Astrocyte (in vitro differentiated cells and primary cell): ENCODE results near the gene ITGA1. TPM values are rescaled to one million over a fixed set of nuclear protein-coding genes. Genes with fewer than 3 reads are reported as not detected.

Experiments
- DNase-seq: peaks from one replicate; pipeline ENCODE4 v3.0.0-alpha.2; 2010; ENCODE audit warnings: low read depth
- FAIRE-seq: peaks from 2 replicates; lab custom pipeline; 2011; peaks lifted over from hg19 to GRCh38; lab: Jason Lieb, UNC
- H2AFZ ChIP-seq: 2 replicates; pipeline ENCODE4 v1.6.0; 2012; ENCODE audit warnings: low read depth, low read length, inconsistent platforms
- H3K27ac ChIP-seq: 2 replicates; pipeline ENCODE4 v1.5.1; 2011; ENCODE audit warnings: low read depth, low read length, inconsistent platforms
- H3K27me3 ChIP-seq: 2 replicates; pipeline ENCODE4 v1.6.0; 2011; ENCODE audit warnings: low read length, inconsistent platforms; ENCODE audit not compliant: insufficient read depth
- H3K36me3 ChIP-seq: 2 replicates; pipeline ENCODE4 v1.5.1; 2011; ENCODE audit warnings: low read length, inconsistent platforms; ENCODE audit not compliant: insufficient read depth
- H3K4me1 ChIP-seq: 2 replicates; pipeline ENCODE4 v1.5.1; 2011; ENCODE audit warnings: low read length, inconsistent platforms; ENCODE audit not compliant: insufficient read depth
- H3K4me2 ChIP-seq: 2 replicates; pipeline ENCODE4 v1.6.0; 2012; ENCODE audit warnings: low read length, inconsistent platforms
- H3K4me3 ChIP-seq: 2 replicates; pipeline ENCODE4 v1.5.1; 2011; ENCODE audit warnings: low read depth, mild to moderate bottlenecking, low read length, inconsistent platforms; ENCODE audit not compliant: insufficient read depth
- H3K79me2 ChIP-seq: 2 replicates; pipeline ENCODE4 v1.6.0; 2012; ENCODE audit warnings: mild to moderate bottlenecking, low read length, inconsistent platforms; ENCODE audit not compliant: insufficient read depth
- H3K9ac ChIP-seq: 2 replicates; pipeline ENCODE4 v1.6.0; 2012; ENCODE audit warnings: mild to moderate bottlenecking, low read length, inconsistent platforms
- H3K9me3 ChIP-seq: 2 replicates; pipeline ENCODE4 v1.5.1; 2012; ENCODE audit warnings: low read depth, mild to moderate bottlenecking, low read length, inconsistent platforms; ENCODE audit not compliant: insufficient read depth
- H4K20me1 ChIP-seq: 2 replicates; pipeline ENCODE4 v1.6.0; 2012; ENCODE audit warnings: low read length, inconsistent platforms; ENCODE audit not compliant: insufficient read depth
- H3K27ac Mint-ChIP-seq: one replicate; pipeline ENCODE4 v1.8.0; 2021; ENCODE audit warnings: mild to moderate bottlenecking, mixed read lengths; ENCODE audit not compliant: unreplicated experiment
- H3K27me3 Mint-ChIP-seq: one replicate; pipeline ENCODE4 v1.8.0; 2021; ENCODE audit warnings: low read depth, mixed read lengths; ENCODE audit not compliant: unreplicated experiment
- H3K36me3 Mint-ChIP-seq: one replicate; pipeline ENCODE4 v1.8.0; 2021; ENCODE audit warnings: low read depth, mixed read lengths; ENCODE audit not compliant: unreplicated experiment
- H3K4me1 Mint-ChIP-seq: one replicate; pipeline ENCODE4 v1.8.0; 2021; ENCODE audit warnings: low read depth, mixed read lengths; ENCODE audit not compliant: unreplicated experiment
- H3K4me3 Mint-ChIP-seq: one replicate; pipeline ENCODE4 v1.8.0; 2021; ENCODE audit warnings: mild to moderate bottlenecking, moderate library complexity, mixed read lengths; ENCODE audit not compliant: unreplicated experiment
- H3K9me3 Mint-ChIP-seq: one replicate; pipeline ENCODE4 v1.8.0; 2021; ENCODE audit warnings: mild to moderate bottlenecking, mixed read lengths; ENCODE audit not compliant: unreplicated experiment
- EZH2 ChIP-seq: IDR thresholded peaks from 2 replicates; pipeline ENCODE4 v1.6.1; 2012; ENCODE audit warnings: mild to moderate bottlenecking, low read length, inconsistent platforms; ENCODE audit not compliant: insufficient read depth
- total RNA-seq: library from RNA; stranded (reverse); gene quantifications from 2 replicates; pipeline ENCODE4 v1.2.1, GENCODE V29; 2021
- TF ChIP-seq, protein P1 (sequence below): IDR thresholded peaks from 2 replicates; pipeline ENCODE4 v1.5.1; 2011; ENCODE audit warnings: low read depth, mild to moderate bottlenecking, inconsistent platforms, low read length, moderate library complexity; ENCODE audit not compliant: insufficient read depth

Gene ITGA1
- total RNA-seq, 1 donor from 2014 or later: 73.7 TPM

DNA sequence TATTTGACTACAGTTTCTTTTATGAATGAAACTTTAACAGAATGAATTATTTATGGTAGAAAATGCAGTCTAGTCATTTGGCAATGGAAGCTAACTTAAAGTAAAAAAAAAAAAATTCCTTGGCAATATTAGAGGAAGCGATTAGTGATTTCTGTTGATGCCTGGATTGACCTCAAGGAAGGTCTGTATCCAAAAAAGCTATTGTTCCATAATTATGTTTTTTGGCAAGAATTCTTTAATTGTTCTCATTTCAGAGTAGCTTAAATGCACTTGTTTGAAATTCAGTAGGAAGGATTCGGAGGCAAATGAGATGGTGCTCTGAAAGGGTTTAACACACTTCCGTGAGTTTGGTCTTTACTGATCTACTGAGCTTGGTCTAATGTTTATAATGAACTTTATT lies 61.8 kb downstream of the ITGA1 start:
- FAIRE-seq: no peak

DNA sequence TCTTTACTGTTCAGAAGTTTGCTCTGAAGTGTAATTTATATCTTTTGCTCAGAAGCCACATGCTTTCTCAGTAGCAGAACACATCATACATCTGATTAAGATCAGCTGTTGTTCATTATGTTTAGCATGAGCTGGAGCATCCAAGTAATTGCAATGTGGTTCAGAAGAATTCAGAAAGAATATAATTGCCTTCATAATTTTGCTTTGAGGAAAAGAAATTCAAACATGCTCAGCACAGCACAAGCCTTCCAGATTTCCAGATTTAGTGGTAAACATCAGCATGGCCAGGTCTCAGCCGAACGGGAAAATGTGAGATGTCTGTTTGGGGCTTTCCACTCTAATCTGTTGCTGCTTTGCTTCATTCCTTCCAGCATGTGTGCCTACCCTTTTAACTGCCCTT lies 65.9 kb downstream of the ITGA1 start:
- no peak for FAIRE-seq
- Histone ChIP-seq H3K4me1 (peaks cover 14% of the 10 kb centered on the region), H2AFZ (no peak overlapping the region), H3K9me3 (no peaks in the 10 kb centered on the region), H3K79me2 (no peaks in the 10 kb centered on the region), H3K27ac (no peak overlapping the region), H3K27me3 (no peaks in the 10 kb centered on the region), H3K36me3 (no peaks in the 10 kb centered on the region), H3K4me2 (no peak overlapping the region), H3K9ac (no peak overlapping the region), H4K20me1 (no peaks in the 10 kb centered on the region), H3K4me3 (no peak overlapping the region)
- DNase-seq: no peak
- TF ChIP-seq EZH2: no peak
- TF ChIP-seq, protein P1, sequence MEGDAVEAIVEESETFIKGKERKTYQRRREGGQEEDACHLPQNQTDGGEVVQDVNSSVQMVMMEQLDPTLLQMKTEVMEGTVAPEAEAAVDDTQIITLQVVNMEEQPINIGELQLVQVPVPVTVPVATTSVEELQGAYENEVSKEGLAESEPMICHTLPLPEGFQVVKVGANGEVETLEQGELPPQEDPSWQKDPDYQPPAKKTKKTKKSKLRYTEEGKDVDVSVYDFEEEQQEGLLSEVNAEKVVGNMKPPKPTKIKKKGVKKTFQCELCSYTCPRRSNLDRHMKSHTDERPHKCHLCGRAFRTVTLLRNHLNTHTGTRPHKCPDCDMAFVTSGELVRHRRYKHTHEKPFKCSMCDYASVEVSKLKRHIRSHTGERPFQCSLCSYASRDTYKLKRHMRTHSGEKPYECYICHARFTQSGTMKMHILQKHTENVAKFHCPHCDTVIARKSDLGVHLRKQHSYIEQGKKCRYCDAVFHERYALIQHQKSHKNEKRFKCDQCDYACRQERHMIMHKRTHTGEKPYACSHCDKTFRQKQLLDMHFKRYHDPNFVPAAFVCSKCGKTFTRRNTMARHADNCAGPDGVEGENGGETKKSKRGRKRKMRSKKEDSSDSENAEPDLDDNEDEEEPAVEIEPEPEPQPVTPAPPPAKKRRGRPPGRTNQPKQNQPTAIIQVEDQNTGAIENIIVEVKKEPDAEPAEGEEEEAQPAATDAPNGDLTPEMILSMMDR: no peak
- H3K27ac Mint-ChIP-seq: no peak overlapping the region
- peaks cover 3% of the 10 kb centered on the region for H3K36me3 Mint-ChIP-seq
- H3K27me3 Mint-ChIP-seq: no peaks in the 10 kb centered on the region
- H3K4me3 Mint-ChIP-seq: no peak overlapping the region
- H3K4me1 Mint-ChIP-seq: peaks cover 3% of the 10 kb centered on the region
- no peaks in the 10 kb centered on the region for H3K9me3 Mint-ChIP-seq

More for the DNA sequence above, 61.8 kb downstream of the ITGA1 start:
- Histone ChIP-seq H3K36me3 (no peaks in the 10 kb centered on the region), H2AFZ (no peak overlapping the region), H3K27me3 (no peaks in the 10 kb centered on the region), H3K4me2 (no peak overlapping the region), H3K4me1 (peaks cover 10% of the 10 kb centered on the region), H3K9ac (no peak overlapping the region), H3K4me3 (no peak overlapping the region), H3K79me2 (no peaks in the 10 kb centered on the region), H4K20me1 (no peaks in the 10 kb centered on the region), H3K27ac (no peak overlapping the region), H3K9me3 (no peaks in the 10 kb centered on the region)
- peaks cover 3% of the 10 kb centered on the region for H3K36me3 Mint-ChIP-seq
- no peaks in the 10 kb centered on the region for H3K9me3 Mint-ChIP-seq
- peaks cover 21% of the 10 kb centered on the region for H3K4me1 Mint-ChIP-seq
- TF ChIP-seq, protein P1: no peak
- TF ChIP-seq EZH2: no peak
- H3K27me3 Mint-ChIP-seq: no peaks in the 10 kb centered on the region
- H3K4me3 Mint-ChIP-seq: no peak overlapping the region
- no peak overlapping the region for H3K27ac Mint-ChIP-seq
- no peak for DNase-seq

DNA sequence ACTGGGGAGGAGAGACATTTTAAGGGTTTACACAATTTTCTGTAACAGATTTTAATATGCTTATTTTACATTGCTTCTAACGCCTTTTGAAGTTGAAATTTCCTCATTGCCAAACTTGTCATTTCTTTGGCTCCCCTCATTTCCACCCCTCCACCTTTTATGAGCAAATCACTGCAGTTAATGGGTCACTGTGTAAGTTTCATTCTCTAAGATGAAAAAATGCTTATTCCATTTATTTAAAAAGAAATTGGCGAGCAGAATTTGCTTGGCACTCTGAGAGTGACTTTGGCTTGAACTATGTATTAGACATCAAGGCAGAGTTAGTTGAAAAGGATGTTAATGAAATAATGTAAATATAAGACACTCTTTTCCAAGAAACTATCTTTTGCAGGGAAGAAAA lies 66.6 kb downstream of the ITGA1 start:
- no peak overlapping the region for H3K4me2 ChIP-seq
- H3K9me3 ChIP-seq: no peaks in the 10 kb centered on the region
- H3K27me3 Mint-ChIP-seq: no peaks in the 10 kb centered on the region
- no peak overlapping the region for H3K27ac ChIP-seq
- H3K9me3 Mint-ChIP-seq: no peaks in the 10 kb centered on the region
- H3K4me1 Mint-ChIP-seq: peaks cover 3% of the 10 kb centered on the region
- no peak overlapping the region for H3K9ac ChIP-seq
- H4K20me1 ChIP-seq: no peaks in the 10 kb centered on the region
- no peaks in the 10 kb centered on the region for H3K79me2 ChIP-seq
- no peak overlapping the region for H3K4me3 ChIP-seq
- no peaks in the 10 kb centered on the region for H3K36me3 ChIP-seq
- H3K27me3 ChIP-seq: no peaks in the 10 kb centered on the region
- peaks cover 14% of the 10 kb centered on the region for H3K4me1 ChIP-seq
- FAIRE-seq (no peak), DNase-seq (no peak)
- TF ChIP-seq EZH2: no peak
- TF ChIP-seq, protein P1: no peak
- H3K4me3 Mint-ChIP-seq: no peak overlapping the region
- no peak overlapping the region for H2AFZ ChIP-seq
- no peak overlapping the region for H3K27ac Mint-ChIP-seq
- peaks cover 3% of the 10 kb centered on the region for H3K36me3 Mint-ChIP-seq
